Nephron (organoid): ENCODE measurements around the gene SHLD1.

Experiments
- H3K27ac Mint-ChIP-seq, 3 experiments: 2 replicates each; pipeline ENCODE4 v1.8.0; 2020; ENCODE audit warnings: mixed read lengths in 3 of 3, mild to moderate bottlenecking in 2 of 3, moderate library complexity in 1 of 3
- H3K27me3 Mint-ChIP-seq: 2 replicates; pipeline ENCODE4 v1.8.0; 2021; ENCODE audit warnings: low read depth, mild to moderate bottlenecking, moderate library complexity, mixed read lengths
- H3K36me3 Mint-ChIP-seq: 2 replicates; pipeline ENCODE4 v1.8.0; 2020; ENCODE audit warnings: low read depth, mixed read lengths
- H3K4me1 Mint-ChIP-seq: 2 replicates; pipeline ENCODE4 v1.8.0; 2020; ENCODE audit warnings: mixed read lengths
- H3K4me3 Mint-ChIP-seq, 3 experiments: 2 replicates each; pipeline ENCODE4 v1.8.0; 2020; ENCODE audit warnings: mild to moderate bottlenecking in 3 of 3, mixed read lengths in 3 of 3, moderate library complexity in 2 of 3
- H3K9me3 Mint-ChIP-seq: 2 replicates; pipeline ENCODE4 v1.8.0; 2020; ENCODE audit warnings: mixed read lengths
- CTCF ChIP-seq, 3 experiments: fragments of 200-600 bp; sonication (generic); IDR thresholded peaks; one replicate each; pipeline ENCODE4 v1.5.0; 2021; ENCODE audit warnings: antibody characterized with exemption in 3 of 3; ENCODE audit not compliant: unreplicated experiment in 3 of 3

Gene SHLD1

GRCh38 chr20:5870568-5870981 is 120.4 kb downstream of the SHLD1 start:
- Mint-ChIP-seq H3K4me3 (no peak overlapping the region), H3K9me3 (no peaks in the 10 kb centered on the region), H3K36me3 (no peaks in the 10 kb centered on the region), H3K27me3 (peaks cover 4% of the 10 kb centered on the region), H3K27ac (no peak overlapping the region), H3K4me1 (no peaks in the 10 kb centered on the region)
- no peak for TF ChIP-seq CTCF (IDR thresholded peaks at IDR 0.05; ENCODE audit: unreplicated experiment in 3 of 3)

- no peaks in the 10 kb centered on the region for H3K4me1 Mint-ChIP-seq
- peaks cover 4% of the 10 kb centered on the region for H3K27me3 Mint-ChIP-seq
- H3K36me3 Mint-ChIP-seq, result no peaks in the 10 kb centered on the region
- H3K9me3 Mint-ChIP-seq, result no peaks in the 10 kb centered on the region
- H3K4me3 Mint-ChIP-seq, result no peak overlapping the region
- TF ChIP-seq CTCF (IDR thresholded peaks at IDR 0.05; ENCODE audit: unreplicated experiment in 3 of 3), result no peak
- no peak overlapping the region for H3K27ac Mint-ChIP-seq
Measured at GRCh38 chr20:5871459-5872410, 121.5 kb downstream of the SHLD1 start.

GRCh38 chr20:5877128-5877527 is 126.9 kb downstream of the SHLD1 start:
- H3K36me3 Mint-ChIP-seq, result no peaks in the 10 kb centered on the region
- no peak overlapping the region for H3K27ac Mint-ChIP-seq
- H3K4me1 Mint-ChIP-seq, result no peaks in the 10 kb centered on the region
- TF ChIP-seq CTCF (IDR thresholded peaks at IDR 0.05; ENCODE audit: unreplicated experiment in 3 of 3), result no peak
- H3K9me3 Mint-ChIP-seq, result no peaks in the 10 kb centered on the region
- H3K27me3 Mint-ChIP-seq, result peaks cover 3% of the 10 kb centered on the region
- no peak overlapping the region for H3K4me3 Mint-ChIP-seq

- H3K36me3 Mint-ChIP-seq, result no peaks in the 10 kb centered on the region
Measured at GRCh38 chr20:5880326-5880725, 130.1 kb downstream of the SHLD1 start.

GRCh38 chr20:5881703-5882102 is 131.5 kb downstream of the SHLD1 start:
- TF ChIP-seq CTCF (IDR thresholded peaks at IDR 0.05; ENCODE audit: unreplicated experiment in 3 of 3), result no peak
- H3K4me3 Mint-ChIP-seq, result no peak overlapping the region
- H3K27ac Mint-ChIP-seq, result no peak overlapping the region
- H3K4me1 Mint-ChIP-seq, result peaks cover 3% of the 10 kb centered on the region
- H3K36me3 Mint-ChIP-seq, result no peaks in the 10 kb centered on the region
- no peaks in the 10 kb centered on the region for H3K9me3 Mint-ChIP-seq
- peaks cover 8% of the 10 kb centered on the region for H3K27me3 Mint-ChIP-seq

More at GRCh38 chr20:5880326-5880725, 130.1 kb downstream of the SHLD1 start:
- Mint-ChIP-seq H3K4me3 (no peak overlapping the region), H3K27me3 (peaks cover 7% of the 10 kb centered on the region), H3K4me1 (no peaks in the 10 kb centered on the region), H3K9me3 (no peaks in the 10 kb centered on the region), H3K27ac (no peak overlapping the region)
- no peak for TF ChIP-seq CTCF (IDR thresholded peaks at IDR 0.05; ENCODE audit: unreplicated experiment in 3 of 3)

- Mint-ChIP-seq H3K9me3 (no peaks in the 10 kb centered on the region), H3K27me3 (peaks cover 12% of the 10 kb centered on the region), H3K4me3 (no peak overlapping the region), H3K36me3 (no peaks in the 10 kb centered on the region), H3K27ac (no peak overlapping the region), H3K4me1 (peaks cover 7% of the 10 kb centered on the region)
- TF ChIP-seq CTCF (IDR thresholded peaks at IDR 0.05; ENCODE audit: unreplicated experiment in 3 of 3), result no peak
Measured at GRCh38 chr20:5882166-5882565, 132.0 kb downstream of the SHLD1 start.
